GM12874 (cell line): ENCODE data around the gene SLC6A20.

ENCODE experiments used
- CTCF ChIP-seq: IDR thresholded peaks from 2 replicates; pipeline ENCODE4 v1.5.1; 2011; ENCODE audit warnings: low read depth, mild to moderate bottlenecking, control low read depth, low read length, moderate library complexity; ENCODE audit not compliant: insufficient read depth

The SLC6A20 gene

GRCh38 chr3:45777746-45778386 is 18.5 kb downstream of the SLC6A20 start:
- no peak for TF ChIP-seq CTCF

- TF ChIP-seq CTCF: no peak
Observed at GRCh38 chr3:45777111-45777745, 19.1 kb downstream of the SLC6A20 start.

GRCh38 chr3:45776611-45777010 is 19.7 kb downstream of the SLC6A20 start:
- no peak for TF ChIP-seq CTCF

GRCh38 chr3:45776301-45776595 is 20.1 kb downstream of the SLC6A20 start:
- no peak for TF ChIP-seq CTCF

GRCh38 chr3:45775571-45776300 is 20.6 kb downstream of the SLC6A20 start:
- TF ChIP-seq CTCF: no peak

- TF ChIP-seq CTCF: no peak
Observed at GRCh38 chr3:45774581-45775521, 21.5 kb downstream of the SLC6A20 start.
